ENCODE measurements around the gene TTC12. TPM values are rescaled to one million over a fixed set of nuclear protein-coding genes. Genes with fewer than 3 reads are reported as not detected.
A peak's percentile ranks its signal among the peaks of the same experiment; 100 is the strongest.

TTC12 gene
- total RNA-seq, 1 experiment from 2014 or later: 25.0 TPM

- no peak for DNase-seq
- no peaks in the 10 kb centered on the region for H3K79me2 ChIP-seq (ENCODE audit: low read depth)
- no peaks in the 10 kb centered on the region for H4K20me1 ChIP-seq (ENCODE audit: insufficient read depth)
- CTCF ChIA-PET: no interaction called here
- H3K4me1 ChIP-seq (replicated peaks; ENCODE audit: insufficient read depth): peaks cover 3% of the 10 kb centered on the region
- intact Hi-C loops (cut with micrococcal nuclease; ENCODE audit: unreplicated experiment): loop anchor here (10.0 kb wide), 1 partner anchor 494 kb away; no protein-coding TSS in a partner anchor
- TF ChIP-seq EZH2 (IDR thresholded peaks at IDR 0.05; ENCODE audit: low read depth) (no peak), CTCF (conservative IDR thresholded peaks at IDR 0.05) (no peak)
- no peaks in the 10 kb centered on the region for H3K9me3 ChIP-seq (ENCODE audit: insufficient read depth, low read depth)
- H3F3A ChIP-seq (ENCODE audit: insufficient read depth, low read depth): peaks cover 2% of the 10 kb centered on the region; the same call in 1 of the 2 replicates
- H3K4me2 ChIP-seq: no peak overlapping the region
- H3K27ac ChIP-seq: no peak overlapping the region
- POLR2A ChIA-PET (ENCODE audit: unreplicated experiment): no interaction called here
- no peak overlapping the region for H2AFZ ChIP-seq
- no peaks in the 10 kb centered on the region for H3K36me3 ChIP-seq (ENCODE audit: low read depth)
- no TSS peak for BruUV-seq (replicated peaks)
- H3K27me3 ChIP-seq (ENCODE audit: insufficient read depth, low read depth): no peaks in the 10 kb centered on the region; the same call in none of the 2 replicates
- H3K9me2 ChIP-seq (ENCODE audit: insufficient read depth): no peaks in the 10 kb centered on the region
- H3K4me3 ChIP-seq: no peak overlapping the region
Measured at GRCh38 chr11:113288286-113288863, 26.0 kb upstream of the TTC12 start.

DNA sequence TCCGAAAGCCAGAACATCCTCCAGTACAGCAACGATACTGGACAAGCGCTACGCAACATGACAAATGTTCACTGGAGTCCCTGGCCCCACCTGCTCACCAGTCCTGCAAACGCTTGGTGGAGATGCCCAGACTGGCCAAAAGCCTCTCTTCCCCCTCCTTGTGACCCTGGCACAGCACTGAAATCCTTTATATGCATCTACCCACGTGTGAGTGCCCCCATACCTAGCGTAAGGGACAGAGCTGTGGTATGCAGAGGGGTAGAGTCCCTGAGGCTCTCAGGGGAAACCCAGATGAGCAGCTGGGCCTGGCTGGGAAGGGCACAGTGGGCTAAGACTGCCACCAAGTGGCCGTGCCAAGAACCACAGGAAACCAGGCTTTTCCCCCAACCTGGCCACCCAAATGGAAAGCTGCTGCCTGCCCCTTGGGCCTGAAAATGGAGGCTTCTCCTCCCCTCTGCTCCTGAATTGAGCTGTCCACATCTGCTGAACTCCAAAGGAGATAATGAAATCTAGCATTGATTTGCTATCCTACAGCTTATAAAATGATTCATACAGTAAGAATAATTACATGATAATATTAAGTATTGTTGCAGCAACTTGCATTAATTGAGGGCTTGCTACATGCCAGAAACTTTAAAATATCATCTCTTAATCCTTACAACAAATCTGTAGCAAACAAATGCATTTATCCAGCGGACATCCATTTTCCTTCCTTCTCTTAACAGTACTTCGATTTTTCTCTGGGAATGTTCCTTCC, 24.8 kb upstream of the TTC12 start:
- Histone ChIP-seq H3F3A (ENCODE audit: insufficient read depth, low read depth) (peaks cover 6% of the 10 kb centered on the region; the same call in 1 of the 2 replicates), H2AFZ (no peak overlapping the region), H3K9me3 (ENCODE audit: insufficient read depth, low read depth) (no peaks in the 10 kb centered on the region), H4K20me1 (ENCODE audit: insufficient read depth) (no peaks in the 10 kb centered on the region), H3K4me1 (replicated peaks; ENCODE audit: insufficient read depth) (peaks cover 15% of the 10 kb centered on the region), H3K79me2 (ENCODE audit: low read depth) (no peaks in the 10 kb centered on the region), H3K9me2 (ENCODE audit: insufficient read depth) (no peaks in the 10 kb centered on the region), H3K27ac (no peak overlapping the region), H3K4me3 (no peak overlapping the region), H3K27me3 (ENCODE audit: insufficient read depth, low read depth) (no peaks in the 10 kb centered on the region; the same call in none of the 2 replicates), H3K36me3 (ENCODE audit: low read depth) (no peaks in the 10 kb centered on the region), H3K4me2 (no peak overlapping the region)
- TF ChIP-seq EZH2 (IDR thresholded peaks at IDR 0.05; ENCODE audit: low read depth) (no peak), CTCF (conservative IDR thresholded peaks at IDR 0.05) (peak; percentile 98)
- BruUV-seq (replicated peaks): no TSS peak
- intact Hi-C loops (cut with micrococcal nuclease; ENCODE audit: unreplicated experiment): loop anchor here (1.0 to 10.0 kb wide), 5 partner anchors 175 to 1070 kb away; no protein-coding TSS in a partner anchor
- DNase-seq: peak in 1 of 2 experiments; percentile 55
- CTCF ChIA-PET: interaction anchor here (0.7 to 0.9 kb wide), 2 partner anchors 173 to 701 kb away, joined by 3 to 10 read pairs; no protein-coding TSS in a partner anchor
- POLR2A ChIA-PET (ENCODE audit: unreplicated experiment): no interaction called here

GRCh38 chr11:113293936-113294335, 20.4 kb upstream of the TTC12 start:
- CTCF ChIA-PET: no interaction called here
- no peak overlapping the region for H3K4me3 ChIP-seq

More at GRCh38 chr11:113293936-113294335, 20.4 kb upstream of the TTC12 start:
- Histone ChIP-seq H3K27me3 (ENCODE audit: insufficient read depth, low read depth) (no peaks in the 10 kb centered on the region), H3K36me3 (ENCODE audit: low read depth) (no peaks in the 10 kb centered on the region), H3K9me2 (ENCODE audit: insufficient read depth) (no peaks in the 10 kb centered on the region), H2AFZ (peak overlapping the region; percentile 21; the same call in 1 of the 2 replicates), H3K4me1 (replicated peaks; ENCODE audit: insufficient read depth) (peaks cover 36% of the 10 kb centered on the region), H3F3A (ENCODE audit: insufficient read depth, low read depth) (peaks cover 6% of the 10 kb centered on the region; the same call in 1 of the 2 replicates), H3K9me3 (ENCODE audit: insufficient read depth, low read depth) (no peaks in the 10 kb centered on the region), H4K20me1 (ENCODE audit: insufficient read depth) (no peaks in the 10 kb centered on the region), H3K4me2 (peak overlapping the region; percentile 48), H3K79me2 (ENCODE audit: low read depth) (no peaks in the 10 kb centered on the region), H3K27ac (no peak overlapping the region)
- POLR2A ChIA-PET (ENCODE audit: unreplicated experiment): no interaction called here
- DNase-seq: peak in 1 of 2 experiments; percentile 79
- no TSS peak for BruUV-seq (replicated peaks)
- TF ChIP-seq EZH2 (IDR thresholded peaks at IDR 0.05; ENCODE audit: low read depth) (no peak), CTCF (conservative IDR thresholded peaks at IDR 0.05) (no peak)
- intact Hi-C loops (cut with micrococcal nuclease; ENCODE audit: unreplicated experiment): no loop called here
